Activated CD4-positive, alpha-beta T cell treated with anti-CD3 and anti-CD28 coated beads, Interleukin-2, amount 10 ng/mL, durations not matched to agents 24 days and 14 days (primary cell): ENCODE data around the gene ZNF296. TPM values are rescaled to one million over a fixed set of nuclear protein-coding genes. Genes with fewer than 3 reads are reported as not detected.

Experiments used
- DNase-seq: peaks from one replicate; pipeline ENCODE4 v3.0.0; 2022
- H3K27ac Mint-ChIP-seq: one replicate; pipeline ENCODE4 v1.8.0; 2022; ENCODE audit warnings: mild to moderate bottlenecking, mixed read lengths
- H3K27me3 Mint-ChIP-seq: one replicate; pipeline ENCODE4 v1.8.0; 2022; ENCODE audit warnings: mixed read lengths
- H3K36me3 Mint-ChIP-seq: one replicate; pipeline ENCODE4 v1.8.0; 2022; ENCODE audit warnings: low read depth, mild to moderate bottlenecking, mixed read lengths
- H3K4me1 Mint-ChIP-seq: one replicate; pipeline ENCODE4 v1.8.0; 2021; ENCODE audit warnings: mixed read lengths
- H3K4me3 Mint-ChIP-seq: one replicate; pipeline ENCODE4 v1.8.0; 2022; ENCODE audit warnings: mild to moderate bottlenecking, moderate library complexity, mixed read lengths
- H3K9me3 Mint-ChIP-seq: one replicate; pipeline ENCODE4 v1.8.0; 2021; ENCODE audit warnings: mixed read lengths
- intact Hi-C: fragments of 100-400 bp; cut with micrococcal nuclease; formaldehyde crosslinking; loops from one replicate; pipeline ENCODE4 v1.15.1; 2023
- total RNA-seq: library from RNA; stranded (reverse); gene quantifications from 2 replicates; pipeline ENCODE4 v1.2.3, GENCODE V29; 2022

The ZNF296 gene
- total RNA-seq, 1 donor from 2014 or later: 4.7 TPM

DNA sequence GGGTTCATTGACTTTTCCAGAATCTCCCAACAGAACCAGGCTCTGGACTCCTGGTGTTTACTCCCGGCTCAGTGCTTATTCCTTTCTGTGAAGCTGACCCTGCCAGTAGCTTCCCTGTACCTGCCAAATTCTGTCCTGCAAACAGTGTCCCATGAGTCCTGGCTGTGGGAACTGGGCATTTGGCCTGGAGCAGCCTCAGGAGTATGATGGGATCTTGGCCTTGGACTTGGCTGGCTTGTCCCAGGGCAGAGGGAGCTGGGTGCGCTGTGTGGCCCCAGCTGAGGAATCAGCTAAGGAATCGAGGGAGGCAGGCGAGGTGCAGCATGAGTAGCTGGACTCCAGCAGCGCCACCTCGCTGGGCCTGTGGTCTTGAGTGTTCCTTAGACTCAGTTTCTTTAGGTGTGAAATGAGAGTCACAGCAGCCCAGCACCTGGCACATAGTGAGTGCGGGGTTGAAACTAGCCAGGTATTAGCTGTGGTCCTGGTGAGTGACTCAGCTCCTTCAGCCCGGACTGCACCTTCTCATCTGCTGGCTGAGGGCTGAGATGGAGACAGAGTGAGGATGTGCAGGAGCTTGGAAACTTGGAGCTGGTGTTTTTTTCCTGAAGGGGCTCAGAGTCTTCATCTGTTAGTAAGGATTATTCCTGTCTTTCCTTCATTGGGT is 27.1 kb downstream of the ZNF296 start:
- peaks cover 40% of the 10 kb centered on the region for H3K36me3 Mint-ChIP-seq
- H3K4me1 Mint-ChIP-seq: peaks cover 32% of the 10 kb centered on the region
- H3K27ac Mint-ChIP-seq: peak overlapping the region; percentile 34
- H3K9me3 Mint-ChIP-seq: no peaks in the 10 kb centered on the region
- H3K4me3 Mint-ChIP-seq: no peak overlapping the region
- no peaks in the 10 kb centered on the region for H3K27me3 Mint-ChIP-seq
- DNase-seq: no peak
- intact Hi-C loops: no loop called here

DNA sequence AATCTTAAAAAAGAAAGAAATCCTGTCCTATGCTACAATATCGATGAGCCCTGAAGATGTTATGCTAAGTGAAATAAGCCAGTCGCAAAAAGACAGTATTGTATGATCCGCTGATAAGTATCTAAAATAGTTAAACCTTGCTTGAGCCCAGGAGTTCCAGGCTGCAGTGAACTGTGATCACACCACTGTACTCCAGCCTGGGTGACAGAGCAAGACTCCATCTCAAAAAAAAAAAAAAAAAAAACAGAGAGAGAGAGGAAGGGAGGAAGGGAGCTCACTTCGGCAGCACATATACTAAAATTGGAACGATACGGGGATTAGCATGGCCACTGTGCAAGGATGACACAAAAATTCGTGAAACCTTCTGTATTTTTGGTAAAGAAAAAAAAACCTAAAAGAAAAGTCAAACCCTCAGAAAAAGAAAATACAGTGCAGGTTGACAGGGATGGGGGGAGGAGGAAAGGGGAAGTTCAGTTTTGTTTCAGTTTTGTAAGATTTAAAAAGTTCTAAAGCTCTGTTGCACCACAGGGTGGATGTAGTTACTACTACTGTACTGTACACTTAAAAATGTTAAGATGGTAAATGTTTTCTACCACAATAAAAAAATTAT is 29.0 kb downstream of the ZNF296 start:
- H3K4me1 Mint-ChIP-seq: peaks cover 32% of the 10 kb centered on the region
- no peak for DNase-seq
- H3K4me3 Mint-ChIP-seq: peak overlapping the region; percentile 56
- no peaks in the 10 kb centered on the region for H3K9me3 Mint-ChIP-seq
- H3K36me3 Mint-ChIP-seq: peaks cover 41% of the 10 kb centered on the region
- H3K27me3 Mint-ChIP-seq: no peaks in the 10 kb centered on the region
- peak overlapping the region; percentile 67 for H3K27ac Mint-ChIP-seq
- intact Hi-C loops: no loop called here

DNA sequence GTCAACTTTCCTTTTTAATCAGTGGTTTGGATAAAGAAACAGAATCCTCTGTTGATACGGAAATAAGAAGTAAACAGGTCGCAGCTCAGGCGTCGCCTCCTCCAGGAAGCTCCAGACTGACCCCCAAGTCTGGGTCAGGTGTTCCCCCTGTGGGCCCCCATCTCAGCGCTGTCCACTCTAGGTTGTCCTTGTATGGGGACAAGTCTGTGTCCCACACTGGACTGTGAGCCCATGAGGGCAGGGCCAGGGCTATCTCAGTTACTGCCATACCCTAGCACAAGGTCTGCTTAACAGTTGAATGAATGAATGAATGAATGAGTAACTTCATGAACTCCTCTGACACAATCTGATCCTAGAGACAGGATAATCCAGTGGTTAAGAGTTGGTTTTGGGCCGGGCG is 29.9 kb downstream of the ZNF296 start:
- DNase-seq: no peak
- peaks cover 41% of the 10 kb centered on the region for H3K4me1 Mint-ChIP-seq
- peak overlapping the region; percentile 56 for H3K4me3 Mint-ChIP-seq
- no peaks in the 10 kb centered on the region for H3K9me3 Mint-ChIP-seq
- H3K36me3 Mint-ChIP-seq: peaks cover 47% of the 10 kb centered on the region
- H3K27ac Mint-ChIP-seq: no peak overlapping the region
- intact Hi-C loops: no loop called here
- H3K27me3 Mint-ChIP-seq: no peaks in the 10 kb centered on the region

DNA sequence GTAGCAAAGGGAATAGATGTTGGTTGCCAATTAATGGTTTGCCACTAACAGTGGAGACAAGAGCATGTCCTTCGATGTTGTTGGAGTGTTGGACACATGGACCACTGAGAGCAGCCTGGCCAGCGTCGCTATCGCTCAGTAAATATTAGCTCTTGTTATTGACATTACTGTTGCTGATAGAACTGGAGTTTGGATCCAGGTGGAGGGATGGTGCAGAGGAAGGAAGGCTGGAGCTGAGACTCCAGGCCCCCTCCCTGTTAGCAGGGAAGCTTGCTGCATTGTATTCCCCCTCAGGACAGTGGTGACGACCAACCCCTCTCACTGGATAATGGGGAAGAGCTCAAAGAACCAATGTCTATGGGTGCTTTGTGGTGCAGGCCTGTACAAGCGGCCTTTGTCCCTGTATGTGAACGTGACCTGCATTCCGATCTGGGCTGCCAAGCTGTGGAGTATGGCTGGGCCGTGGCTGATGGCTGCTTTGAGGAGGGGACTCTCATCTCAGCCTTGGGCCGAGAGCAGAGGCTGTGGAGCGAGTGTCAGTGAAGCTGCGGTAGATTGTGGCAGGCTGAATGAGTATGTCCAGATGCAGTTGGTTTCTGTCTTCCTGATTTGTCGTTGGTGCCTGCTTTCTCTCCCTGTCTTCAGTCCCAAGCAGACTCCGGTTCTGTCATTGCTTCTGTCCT is 30.5 kb downstream of the ZNF296 start:
- Mint-ChIP-seq H3K36me3 (peaks cover 48% of the 10 kb centered on the region), H3K4me3 (no peak overlapping the region), H3K27ac (no peak overlapping the region), H3K4me1 (peaks cover 44% of the 10 kb centered on the region), H3K9me3 (no peaks in the 10 kb centered on the region), H3K27me3 (no peaks in the 10 kb centered on the region)
- DNase-seq: no peak
- intact Hi-C loops: no loop called here

DNA sequence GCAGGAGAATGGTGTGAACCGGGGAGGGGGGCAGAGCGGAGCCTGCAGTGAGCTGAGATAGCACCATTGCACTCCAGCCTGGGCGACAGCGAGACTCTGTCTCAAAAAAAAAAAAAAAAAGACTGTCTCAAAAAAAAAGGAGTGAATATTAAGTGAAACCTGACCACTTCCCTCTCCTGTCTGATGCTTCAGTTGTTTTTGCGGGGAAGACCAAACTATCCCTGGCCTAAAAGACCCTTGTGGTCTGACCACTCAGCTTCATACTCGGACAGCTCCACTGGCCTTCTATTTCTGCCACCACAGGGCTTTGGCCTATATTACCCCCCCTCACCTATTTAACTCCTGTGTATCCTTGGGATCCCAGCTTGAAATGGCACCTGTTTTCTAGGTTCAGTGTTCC is 35.2 kb downstream of the ZNF296 start:
- Mint-ChIP-seq H3K27ac (no peak overlapping the region), H3K4me1 (peaks cover 34% of the 10 kb centered on the region), H3K9me3 (no peaks in the 10 kb centered on the region), H3K27me3 (no peaks in the 10 kb centered on the region), H3K4me3 (peak overlapping the region; percentile 56), H3K36me3 (peaks cover 60% of the 10 kb centered on the region)
- no peak for DNase-seq
- intact Hi-C loops: no loop called here

DNA sequence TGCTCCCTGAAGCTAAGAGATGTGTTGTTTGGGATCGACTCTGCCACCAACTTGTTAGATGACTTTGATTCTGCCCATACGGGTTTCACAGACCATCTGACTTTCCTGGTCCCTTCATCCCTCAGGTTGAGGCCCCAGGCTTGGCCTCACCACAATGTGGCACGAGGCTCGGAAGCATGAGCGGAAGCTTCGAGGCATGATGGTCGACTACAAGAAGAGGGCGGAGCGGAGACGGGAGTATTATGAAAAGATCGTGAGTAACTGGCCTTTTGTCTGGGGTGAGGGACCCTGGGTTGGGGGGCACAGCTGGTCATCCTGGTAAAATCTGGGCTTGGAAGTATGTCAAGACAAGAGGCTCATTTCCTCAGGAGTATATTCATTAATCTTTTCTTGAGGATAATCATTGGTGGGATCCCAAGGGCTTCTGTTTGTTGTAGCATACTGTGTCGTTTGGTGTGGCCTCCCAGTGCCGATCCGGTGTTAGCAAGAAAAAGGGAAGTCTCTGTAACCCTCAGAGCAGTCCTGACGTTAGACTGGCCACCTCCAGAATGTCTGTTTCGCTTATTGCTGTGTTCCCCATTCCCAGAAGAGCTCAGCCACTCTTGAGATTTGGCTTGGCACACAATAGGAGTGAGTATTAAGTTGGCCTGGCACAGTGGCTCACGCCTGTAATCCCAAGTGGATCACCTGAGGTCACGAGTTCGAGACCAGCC is 36.1 kb downstream of the ZNF296 start:
- Mint-ChIP-seq H3K4me3 (peak overlapping the region; percentile 88), H3K27me3 (no peaks in the 10 kb centered on the region), H3K36me3 (peaks cover 60% of the 10 kb centered on the region), H3K27ac (peak overlapping the region; percentile 95), H3K9me3 (no peaks in the 10 kb centered on the region), H3K4me1 (peaks cover 27% of the 10 kb centered on the region)
- intact Hi-C loops: no loop called here
- DNase-seq: no peak

DNA sequence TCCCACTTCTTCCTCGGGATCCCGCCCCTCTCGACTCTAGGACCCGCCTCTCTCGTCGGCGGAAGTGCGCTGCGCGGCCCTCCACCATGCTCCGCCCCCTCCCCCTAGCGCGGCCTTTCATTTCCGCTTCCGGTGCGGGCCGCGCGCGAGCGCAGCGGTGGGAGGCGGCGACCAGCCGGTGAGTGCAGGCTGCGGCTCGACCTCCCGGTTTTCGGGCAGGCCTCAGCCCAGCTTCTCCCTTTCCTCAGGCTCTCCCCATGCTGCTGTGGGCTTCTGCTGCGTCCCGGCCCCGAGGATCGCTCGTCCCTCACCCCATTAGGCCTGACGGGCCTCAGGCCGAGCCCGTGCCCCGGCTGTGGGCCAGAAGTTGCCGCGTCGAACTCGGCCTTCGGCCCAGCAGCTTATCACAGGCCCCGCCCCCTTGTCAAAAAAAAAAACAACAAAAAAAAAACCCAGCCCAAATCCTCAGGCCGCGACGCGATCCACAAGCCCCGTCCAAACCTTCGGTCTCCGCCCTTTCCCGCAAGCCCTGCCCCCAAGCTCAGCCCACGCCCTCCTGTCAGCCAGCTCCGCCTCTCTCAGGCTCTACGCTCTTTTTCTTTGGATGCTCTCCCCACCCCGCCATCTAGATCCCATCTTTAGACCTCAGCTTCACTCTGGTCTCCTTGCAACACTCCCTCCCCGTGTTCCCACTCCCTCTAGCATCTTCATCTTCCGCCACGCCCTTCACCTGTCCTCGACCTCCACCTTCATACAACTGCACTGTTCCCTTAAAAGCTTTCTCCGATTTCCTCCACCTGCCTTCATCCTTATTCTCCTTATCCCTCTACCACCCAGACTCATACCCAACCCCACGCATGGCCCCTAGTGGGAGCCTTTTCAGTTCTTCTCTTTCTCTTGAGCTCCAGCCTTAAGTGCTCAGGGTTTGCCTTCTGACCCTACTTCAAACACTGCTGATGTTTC is 37.1 kb downstream of the ZNF296 start, which contains the start of gene CLASRP:
Gene CLASRP (plus strand): TSS at position 115 of the 963 bp plus-strand sequence. CDS start 1,168 bp downstream, outside the sequence.
- Mint-ChIP-seq H3K9me3 (no peaks in the 10 kb centered on the region), H3K27ac (peak within 1 kb of the TSS; percentile 95), H3K4me1 (peaks cover 26% of the 10 kb centered on the region), H3K27me3 (no peaks in the 10 kb centered on the region), H3K4me3 (peak within 1 kb of the TSS; percentile 88), H3K36me3 (peaks cover 65% of the 10 kb centered on the region)
- DNase-seq: peak; percentile 97
- intact Hi-C loops: loop anchor here (1.0 to 2.0 kb wide), 6 partner anchors 20 to 148 kb away; partner anchors contain the start of genes CLPTM1, GEMIN7, PPP1R37 and TOMM40

DNA sequence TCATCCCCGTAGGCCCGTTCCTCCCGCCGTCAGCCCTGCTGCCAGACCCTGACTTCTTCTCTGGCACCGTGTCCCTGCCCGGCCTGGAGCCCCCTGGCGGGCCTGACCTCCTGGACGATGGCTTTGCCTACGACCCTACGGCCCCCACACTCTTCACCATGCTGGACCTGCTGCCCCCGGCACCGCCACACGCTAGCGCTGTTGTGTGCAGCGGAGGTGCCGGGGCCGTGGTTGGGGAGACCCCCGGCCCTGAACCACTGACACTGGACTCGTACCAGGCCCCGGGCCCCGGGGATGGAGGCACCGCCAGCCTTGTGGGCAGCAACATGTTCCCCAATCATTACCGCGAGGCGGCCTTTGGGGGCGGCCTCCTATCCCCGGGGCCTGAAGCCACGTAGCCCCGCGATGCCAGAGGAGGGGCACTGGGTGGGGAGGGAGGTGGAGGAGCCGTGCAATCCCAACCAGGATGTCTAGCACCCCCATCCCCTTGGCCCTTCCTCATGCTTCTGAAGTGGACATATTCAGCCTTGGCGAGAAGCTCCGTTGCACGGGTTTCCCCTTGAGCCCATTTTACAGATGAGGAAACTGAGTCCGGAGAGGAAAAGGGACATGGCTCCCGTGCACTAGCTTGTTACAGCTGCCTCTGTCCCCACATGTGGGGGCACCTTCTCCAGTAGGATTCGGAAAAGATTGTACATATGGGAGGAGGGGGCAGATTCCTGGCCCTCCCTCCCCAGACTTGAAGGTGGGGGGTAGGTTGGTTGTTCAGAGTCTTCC is 38.7 kb downstream of the ZNF296 start:
- no peaks in the 10 kb centered on the region for H3K9me3 Mint-ChIP-seq
- H3K36me3 Mint-ChIP-seq: peaks cover 64% of the 10 kb centered on the region
- peak overlapping the region; percentile 29 for H3K27ac Mint-ChIP-seq
- H3K4me3 Mint-ChIP-seq: peak overlapping the region; percentile 63
- H3K4me1 Mint-ChIP-seq: peaks cover 26% of the 10 kb centered on the region
- intact Hi-C loops: loop anchor here (1.0 to 2.0 kb wide), 5 partner anchors 21 to 147 kb away; partner anchors contain the start of genes CLPTM1, GEMIN7, PPP1R37 and TOMM40
- DNase-seq: no peak
- H3K27me3 Mint-ChIP-seq: no peaks in the 10 kb centered on the region

DNA sequence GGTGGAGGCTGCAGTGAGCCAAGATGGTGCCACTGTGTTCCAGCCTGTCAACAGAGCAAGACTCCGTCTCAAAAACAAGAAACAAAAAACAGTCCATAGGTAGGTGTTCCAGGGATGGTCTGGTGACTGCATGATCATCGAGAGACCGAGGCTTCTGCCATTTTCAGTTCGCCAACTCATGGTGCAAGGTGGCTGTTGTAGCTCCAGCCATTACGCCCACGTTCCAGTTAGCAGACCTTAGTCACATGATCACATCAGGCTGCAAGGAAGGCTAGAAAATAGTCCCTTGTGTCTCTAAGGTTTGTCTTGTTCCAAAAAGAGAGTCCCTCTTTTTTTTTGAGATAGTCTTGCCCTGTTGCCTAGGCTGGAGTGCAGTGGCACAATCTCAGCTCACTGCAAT is 40.5 kb downstream of the ZNF296 start:
- peaks cover 66% of the 10 kb centered on the region for H3K36me3 Mint-ChIP-seq
- intact Hi-C loops: no loop called here
- no peak for DNase-seq
- peaks cover 14% of the 10 kb centered on the region for H3K4me1 Mint-ChIP-seq
- H3K27ac Mint-ChIP-seq: no peak overlapping the region
- H3K9me3 Mint-ChIP-seq: no peaks in the 10 kb centered on the region
- no peaks in the 10 kb centered on the region for H3K27me3 Mint-ChIP-seq
- no peak overlapping the region for H3K4me3 Mint-ChIP-seq

DNA sequence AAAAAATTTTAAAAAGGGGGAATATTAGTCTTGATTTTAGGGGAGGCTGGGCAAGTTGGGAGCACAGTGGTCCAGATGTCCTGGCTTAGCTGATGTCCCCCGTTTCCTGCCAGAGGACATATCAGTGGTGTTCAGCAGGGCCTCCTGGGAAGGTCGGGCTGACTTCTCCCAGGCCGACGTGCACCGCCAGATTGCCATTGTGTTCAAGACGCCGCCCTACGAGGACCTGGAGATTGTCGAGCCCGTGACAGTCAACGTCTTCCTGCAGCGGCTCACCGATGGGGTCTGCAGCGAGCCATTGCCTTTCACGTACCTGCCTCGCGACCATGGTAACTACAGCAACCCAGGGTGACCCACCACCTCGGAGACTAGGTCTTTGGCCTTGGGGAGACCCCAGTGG is 43.9 kb downstream of the ZNF296 start:
- Mint-ChIP-seq H3K27me3 (no peaks in the 10 kb centered on the region), H3K27ac (no peak overlapping the region), H3K4me1 (no peaks in the 10 kb centered on the region), H3K9me3 (no peaks in the 10 kb centered on the region), H3K4me3 (no peak overlapping the region), H3K36me3 (peaks cover 73% of the 10 kb centered on the region)
- no peak for DNase-seq
- intact Hi-C loops: no loop called here

DNA sequence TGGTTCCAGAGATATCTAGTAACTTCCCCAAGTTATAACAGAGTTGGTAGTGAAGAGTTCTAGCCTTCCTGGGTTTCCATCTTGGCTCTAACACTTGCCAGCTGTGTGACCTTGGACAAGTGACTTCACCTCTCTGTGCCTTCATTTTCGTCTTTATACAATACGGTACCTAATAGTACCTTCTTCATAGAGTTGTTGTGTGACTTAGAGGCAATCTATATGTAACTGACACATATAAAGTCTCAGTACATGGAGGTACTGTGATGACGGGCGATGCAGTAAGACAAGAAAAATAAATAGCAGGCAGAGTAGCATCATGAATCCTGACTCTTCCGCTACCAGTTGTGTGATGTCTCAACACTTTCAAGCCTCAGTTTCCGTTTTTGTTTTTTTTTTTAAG is 45.5 kb downstream of the ZNF296 start:
- Mint-ChIP-seq H3K4me3 (no peak overlapping the region), H3K27me3 (no peaks in the 10 kb centered on the region), H3K9me3 (no peaks in the 10 kb centered on the region), H3K36me3 (peaks cover 75% of the 10 kb centered on the region), H3K27ac (no peak overlapping the region), H3K4me1 (peaks cover 1% of the 10 kb centered on the region)
- no peak for DNase-seq
- intact Hi-C loops: no loop called here

DNA sequence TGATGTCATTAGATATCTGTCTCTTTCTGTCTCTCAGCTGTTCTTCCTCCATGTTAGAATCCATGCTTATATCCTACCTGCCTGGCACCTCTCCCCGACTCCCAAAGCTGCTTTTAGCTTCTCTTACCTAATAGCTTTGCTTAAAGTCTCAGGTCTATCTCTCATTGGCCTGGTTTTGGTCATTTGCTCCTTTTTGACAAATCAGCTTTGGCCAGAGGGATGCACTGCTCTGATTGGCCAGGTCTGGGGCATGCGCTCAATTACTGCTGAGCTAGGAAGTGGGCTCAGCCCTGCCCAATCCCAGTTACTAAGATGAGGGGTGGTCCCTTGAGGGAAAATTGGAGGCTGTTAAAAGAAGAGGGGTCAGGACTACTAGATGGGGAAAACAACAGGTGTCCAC is 48.9 kb downstream of the ZNF296 start:
- Mint-ChIP-seq H3K4me3 (no peak overlapping the region), H3K27me3 (no peaks in the 10 kb centered on the region), H3K4me1 (peaks cover 1% of the 10 kb centered on the region), H3K9me3 (no peaks in the 10 kb centered on the region), H3K27ac (no peak overlapping the region), H3K36me3 (peaks cover 61% of the 10 kb centered on the region)
- no peak for DNase-seq
- intact Hi-C loops: no loop called here
